Fibroblast of pulmonary artery (primary cell): Measurements from ENCODE around the gene EPDR1.

Source experiments
- DNase-seq: peaks from one replicate; pipeline ENCODE4 v3.0.0-alpha.2; 2010; ENCODE audit warnings: low read depth
- H3K4me3 ChIP-seq: replicated peaks from 2 replicates; pipeline ENCODE4 v1.5.1; 2011; ENCODE audit warnings: low read depth, mild to moderate bottlenecking, control low read depth, low read length, moderate library complexity
- TF ChIP-seq, protein P1 (sequence below): IDR thresholded peaks from 2 replicates; pipeline ENCODE4 v1.5.1; 2011; ENCODE audit warnings: mild to moderate bottlenecking, control low read depth, low read length, inconsistent platforms; ENCODE audit errors: missing control alignments

The EPDR1 gene

GRCh38 chr7:37901890-37902524 is 18.4 kb upstream of the EPDR1 start:
- no peak overlapping the region for H3K4me3 ChIP-seq
- TF ChIP-seq, protein P1, sequence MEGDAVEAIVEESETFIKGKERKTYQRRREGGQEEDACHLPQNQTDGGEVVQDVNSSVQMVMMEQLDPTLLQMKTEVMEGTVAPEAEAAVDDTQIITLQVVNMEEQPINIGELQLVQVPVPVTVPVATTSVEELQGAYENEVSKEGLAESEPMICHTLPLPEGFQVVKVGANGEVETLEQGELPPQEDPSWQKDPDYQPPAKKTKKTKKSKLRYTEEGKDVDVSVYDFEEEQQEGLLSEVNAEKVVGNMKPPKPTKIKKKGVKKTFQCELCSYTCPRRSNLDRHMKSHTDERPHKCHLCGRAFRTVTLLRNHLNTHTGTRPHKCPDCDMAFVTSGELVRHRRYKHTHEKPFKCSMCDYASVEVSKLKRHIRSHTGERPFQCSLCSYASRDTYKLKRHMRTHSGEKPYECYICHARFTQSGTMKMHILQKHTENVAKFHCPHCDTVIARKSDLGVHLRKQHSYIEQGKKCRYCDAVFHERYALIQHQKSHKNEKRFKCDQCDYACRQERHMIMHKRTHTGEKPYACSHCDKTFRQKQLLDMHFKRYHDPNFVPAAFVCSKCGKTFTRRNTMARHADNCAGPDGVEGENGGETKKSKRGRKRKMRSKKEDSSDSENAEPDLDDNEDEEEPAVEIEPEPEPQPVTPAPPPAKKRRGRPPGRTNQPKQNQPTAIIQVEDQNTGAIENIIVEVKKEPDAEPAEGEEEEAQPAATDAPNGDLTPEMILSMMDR, result no peak
- peak; percentile 65 for DNase-seq

DNA sequence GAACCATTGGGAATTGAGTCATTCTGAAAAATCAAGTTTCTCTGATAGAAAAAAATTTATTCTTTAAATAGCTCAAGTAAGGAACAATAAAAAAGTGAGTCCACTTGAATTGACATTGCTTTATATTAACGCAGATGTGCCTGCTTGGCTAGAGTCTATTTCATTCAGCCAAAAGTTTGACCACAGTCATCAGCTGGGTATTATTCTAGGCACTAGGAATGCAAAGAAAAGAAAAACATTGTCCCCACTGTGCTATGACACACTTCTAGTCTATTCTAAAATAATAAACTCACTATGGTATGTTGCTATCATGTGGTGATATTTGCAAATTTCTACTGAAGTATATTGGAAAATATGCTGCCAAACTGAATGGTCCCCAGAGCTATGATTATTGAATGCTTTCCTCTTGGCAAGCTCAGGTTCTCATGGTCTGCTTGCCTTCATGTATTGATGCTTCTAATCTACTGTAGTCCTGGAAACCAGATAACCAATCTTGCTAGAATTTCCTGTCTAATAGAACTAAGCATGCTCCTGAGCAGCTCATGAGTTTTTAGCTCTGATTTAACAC is 12.1 kb upstream of the EPDR1 start:
- peak; percentile 83 for DNase-seq
- H3K4me3 ChIP-seq, result no peak overlapping the region
- TF ChIP-seq, protein P1, result no peak

DNA sequence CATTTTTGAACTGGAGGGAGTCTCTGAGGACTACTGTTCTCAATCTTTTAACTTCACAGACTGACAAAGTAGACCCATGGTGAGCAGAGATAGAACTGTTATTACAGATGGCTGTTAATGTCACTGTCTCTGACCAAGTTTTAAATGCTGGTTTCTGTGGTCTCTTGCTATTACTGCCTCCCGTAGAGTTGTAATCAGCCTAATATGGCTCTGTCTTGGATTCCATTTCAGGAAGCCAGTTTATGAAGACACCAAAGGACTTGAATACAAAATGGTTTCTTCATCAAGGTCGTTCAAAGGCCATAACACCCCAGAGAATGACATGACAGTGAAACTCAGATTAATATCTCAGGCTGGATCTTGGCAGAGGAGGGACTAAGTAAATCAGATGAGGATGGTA is 7.7 kb upstream of the EPDR1 start:
- DNase-seq, result no peak
- no peak overlapping the region for H3K4me3 ChIP-seq

GRCh38 chr7:37915438-37915837 is 5.0 kb upstream of the EPDR1 start:
- TF ChIP-seq, protein P1, result no peak
- DNase-seq, result no peak
- H3K4me3 ChIP-seq, result no peak overlapping the region

More for the DNA sequence above, 7.7 kb upstream of the EPDR1 start:
- TF ChIP-seq, protein P1, result no peak

DNA sequence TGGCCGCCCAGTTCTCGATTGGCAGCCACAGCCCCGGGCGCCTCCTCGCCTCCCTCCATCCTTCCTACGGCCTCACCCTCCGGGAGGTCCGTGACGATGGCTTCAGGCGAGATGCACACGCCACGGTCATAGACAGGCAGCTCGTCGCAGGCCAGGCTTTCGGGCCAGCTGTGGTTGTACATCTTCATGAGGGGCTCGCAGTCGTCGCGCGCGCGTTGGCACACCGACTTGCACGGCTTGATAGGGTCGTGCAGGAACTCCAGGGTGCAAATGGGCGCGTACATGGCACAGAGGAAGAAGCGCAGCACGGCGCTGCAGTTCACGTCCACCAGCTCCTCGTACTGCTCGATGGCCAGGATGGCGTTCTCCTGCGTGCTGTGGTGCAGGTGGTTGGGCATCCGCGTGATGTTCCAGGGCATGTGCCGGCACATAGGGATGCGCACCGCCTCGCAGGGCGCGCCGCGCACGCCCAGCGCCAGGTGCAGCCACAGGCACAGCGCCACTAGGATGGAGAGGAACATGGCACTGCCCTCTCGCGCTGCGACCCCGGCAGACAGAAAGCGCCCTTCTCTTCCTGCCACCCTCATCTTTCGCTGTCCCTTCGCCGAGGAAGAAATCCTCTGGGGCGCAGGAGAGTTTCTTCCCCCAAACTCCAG is 4.3 kb upstream of the EPDR1 start:
- TF ChIP-seq, protein P1, result no peak
- peak overlapping the region; percentile 48 for H3K4me3 ChIP-seq
- DNase-seq, result no peak

- H3K4me3 ChIP-seq, result peak within 1 kb of the TSS; percentile 48
- peak; percentile 68 for DNase-seq
- TF ChIP-seq, protein P1, result peak; percentile 76
Measured at GRCh38 chr7:37916673-37917660, 3.5 kb upstream of the EPDR1 start, which contains the start of gene SFRP4. Gene SFRP4 (minus strand): TSS chr7:37916817. CDS start chr7:37916537, 280 bp downstream.
